Stromal cell of bone marrow (primary cell): ENCODE results near the gene PARVB.
A peak's percentile ranks its signal among the peaks of the same experiment; 100 is the strongest.

Source experiments
- DNase-seq: peaks from one replicate; pipeline ENCODE4 v3.0.0-alpha.2; 2012; ENCODE audit warnings: low read depth

The PARVB gene

GRCh38 chr22:44024288-44024921 lies at the start of gene PARVB:
PARVB (plus strand) TSS chr22:44024302; CDS start chr22:44024340, 38 bp downstream.
- no peak for DNase-seq

DNA sequence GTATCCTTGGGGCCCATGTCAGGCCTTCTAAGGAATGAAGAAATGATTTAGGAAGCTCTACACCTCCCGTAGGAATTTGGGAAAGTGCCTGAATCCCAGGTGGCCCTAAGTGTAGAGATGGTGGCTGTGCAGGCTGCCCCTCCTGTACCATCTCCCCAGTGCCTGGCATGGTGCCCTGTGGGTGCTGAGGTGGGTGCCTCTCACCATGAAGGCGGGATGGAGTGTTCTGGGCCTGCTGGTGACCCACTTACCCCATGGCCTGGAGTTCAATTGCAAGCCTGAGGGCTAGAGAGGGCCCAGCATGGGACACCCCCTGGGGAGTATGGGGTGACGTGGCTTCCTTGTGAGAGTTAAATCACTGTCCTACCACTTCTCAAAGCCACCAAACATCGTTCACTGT lies 49.1 kb upstream of the PARVB start:
- DNase-seq = no peak

GRCh38 chr22:43976861-43977795 lies 47.0 kb upstream of the PARVB start:
- no peak for DNase-seq

- no peak for DNase-seq
Measured at GRCh38 chr22:43978558-43978957, 45.5 kb upstream of the PARVB start.

DNA sequence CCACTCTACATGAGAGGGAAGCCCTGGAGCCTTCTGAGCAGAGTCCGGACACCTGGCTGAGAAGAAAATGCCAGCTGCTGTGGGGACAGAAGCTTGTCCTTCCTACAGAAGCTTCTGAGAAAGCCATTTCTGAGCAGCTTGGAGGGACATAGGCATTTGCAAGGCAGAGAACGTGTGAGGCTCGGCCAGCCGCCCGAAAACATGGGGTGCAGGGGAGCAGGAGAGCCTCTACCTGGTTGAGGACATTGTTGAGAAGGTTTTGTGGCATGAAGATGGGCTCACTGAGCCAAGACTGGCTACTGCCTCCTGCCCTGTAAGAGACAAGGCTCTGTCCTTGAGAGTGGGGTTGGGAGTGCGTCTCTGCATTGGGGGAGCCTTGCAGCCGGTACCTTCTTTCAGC lies 43.5 kb upstream of the PARVB start:
- DNase-seq = no peak

GRCh38 chr22:43980996-43981395 lies 43.1 kb upstream of the PARVB start:
- DNase-seq = no peak

GRCh38 chr22:43983808-43984207 lies 40.3 kb upstream of the PARVB start:
- DNase-seq = no peak

DNA sequence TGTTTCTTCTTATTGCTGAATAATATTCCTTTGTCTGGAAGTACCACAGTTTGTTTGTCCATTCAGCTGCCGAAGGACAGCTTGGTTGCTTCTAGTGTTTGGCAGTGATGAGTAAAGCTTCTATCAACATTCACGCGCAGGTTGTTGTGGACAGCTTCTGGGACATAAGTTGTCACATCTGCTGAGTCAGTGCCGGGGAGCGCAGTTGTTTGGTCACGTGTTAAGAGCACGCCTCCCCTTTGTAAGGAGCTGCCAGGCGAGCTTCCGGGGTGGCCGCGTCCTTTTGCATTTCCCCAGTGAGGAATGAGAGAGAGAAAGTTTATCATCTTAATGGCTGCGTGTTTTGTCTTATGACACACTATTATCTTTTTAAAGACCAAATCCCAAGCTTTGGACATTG lies 38.6 kb upstream of the PARVB start:
- no peak for DNase-seq

GRCh38 chr22:43988116-43988820 lies 35.8 kb upstream of the PARVB start:
- DNase-seq = no peak

GRCh38 chr22:43988960-43989359 lies 35.1 kb upstream of the PARVB start:
- DNase-seq = no peak

DNA sequence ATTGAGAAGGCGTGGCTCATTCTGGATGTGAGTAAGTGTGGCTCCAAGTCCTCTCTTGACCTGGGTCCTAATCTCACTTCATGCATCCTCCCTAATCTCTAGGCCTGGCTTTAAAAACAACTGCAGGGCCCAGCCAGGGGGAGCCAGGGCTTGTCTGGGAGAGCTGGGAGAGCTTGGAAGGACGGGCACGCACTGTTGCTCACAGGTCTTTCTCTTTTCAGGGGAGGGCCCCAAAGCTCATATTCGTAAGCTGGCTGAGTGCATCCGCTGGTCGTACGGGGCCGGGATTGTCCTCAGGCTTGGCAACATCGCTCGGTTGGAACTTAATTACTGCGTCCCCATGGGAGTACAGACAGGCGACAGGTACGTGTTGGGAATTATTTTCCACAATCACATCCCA lies 34.1 kb upstream of the PARVB start:
- no peak for DNase-seq

- DNase-seq = no peak
Measured at GRCh38 chr22:43991316-43992020, 32.6 kb upstream of the PARVB start.

- peak; percentile 73 for DNase-seq
Measured at GRCh38 chr22:43992331-43992821, 31.7 kb upstream of the PARVB start.

DNA sequence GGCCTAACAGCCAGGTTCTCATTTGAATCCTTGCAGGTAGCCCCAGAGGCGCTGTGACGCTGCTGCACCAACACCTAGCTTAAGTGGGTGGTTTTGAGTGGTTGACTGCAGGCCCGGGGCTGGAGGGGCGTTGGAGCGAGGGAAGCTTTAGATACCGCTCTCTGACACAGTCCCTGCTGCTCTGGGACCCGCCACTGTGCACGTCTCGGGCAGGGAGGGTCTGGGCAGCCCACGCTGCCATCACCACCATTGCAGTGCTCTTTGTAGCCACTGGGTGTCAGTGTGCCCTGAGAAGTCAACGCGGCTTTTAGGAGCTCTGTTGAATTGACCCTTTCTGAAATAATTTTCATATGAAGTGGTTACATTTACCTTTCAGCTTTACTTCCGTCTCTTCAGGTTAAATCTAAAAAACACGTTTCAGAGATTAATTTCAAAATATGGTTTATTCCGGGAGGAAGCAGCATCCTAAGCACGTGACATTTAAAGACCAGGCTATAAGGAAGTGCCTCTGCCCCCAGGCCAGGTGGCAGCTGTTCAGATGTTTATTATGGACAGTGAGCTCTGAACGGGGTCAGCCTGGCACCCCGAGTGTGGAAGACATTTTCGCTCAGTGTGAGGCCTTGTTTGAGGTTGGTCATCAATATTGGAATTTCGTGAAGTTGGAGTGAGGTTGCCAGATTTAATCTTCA lies 30.9 kb upstream of the PARVB start:
- peak; percentile 34 for DNase-seq

- DNase-seq = no peak
Measured at GRCh38 chr22:43994006-43994405, 30.1 kb upstream of the PARVB start.

- DNase-seq = no peak
Measured at GRCh38 chr22:43994416-43994815, 29.7 kb upstream of the PARVB start.

- DNase-seq = no peak
Measured at GRCh38 chr22:43995057-43995685, 28.9 kb upstream of the PARVB start.

- no peak for DNase-seq
Measured at GRCh38 chr22:43995798-43996169, 28.3 kb upstream of the PARVB start.

DNA sequence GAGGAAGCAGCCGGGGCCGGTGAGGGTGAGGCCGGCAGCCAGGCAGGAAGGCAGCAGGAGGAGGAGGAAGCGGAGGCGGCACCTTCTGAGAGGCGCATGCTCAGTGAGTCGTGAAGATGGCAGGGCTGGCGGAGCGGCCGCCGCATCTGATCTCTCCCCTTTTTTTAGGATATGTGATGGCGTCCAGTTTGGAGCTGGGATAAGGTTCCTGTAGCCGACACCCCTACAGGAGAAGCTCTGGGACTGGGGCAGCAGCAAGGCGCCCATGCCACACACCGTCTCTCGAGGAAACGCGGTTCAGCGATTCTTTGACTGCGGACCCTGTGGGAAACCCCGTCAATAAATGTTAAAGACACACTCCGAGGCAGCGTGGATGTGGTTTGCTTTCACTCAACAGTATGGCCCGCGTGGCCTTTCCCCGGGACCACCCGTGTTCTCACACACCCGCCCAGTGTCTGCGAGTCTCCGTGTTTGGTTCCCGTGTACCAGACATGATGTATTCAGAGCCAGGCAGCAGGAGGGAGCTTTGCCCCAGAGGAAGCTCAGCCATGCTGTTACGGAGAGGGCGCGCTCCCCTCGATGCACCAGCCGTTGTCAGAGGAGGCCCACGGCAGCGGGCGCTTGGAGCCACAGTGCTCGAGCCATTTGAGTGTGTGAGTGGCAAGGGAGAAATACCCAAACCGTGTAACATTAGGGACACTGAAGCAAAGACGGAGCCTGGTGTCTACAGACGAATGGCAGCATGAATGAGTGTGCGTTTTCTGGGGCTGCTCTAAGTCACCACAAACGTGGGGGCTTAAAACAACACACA lies 27.7 kb upstream of the PARVB start:
- no peak for DNase-seq

- DNase-seq = no peak
Measured at GRCh38 chr22:43996981-43997265, 27.2 kb upstream of the PARVB start.
